HepG2 (cell line): ENCODE data around the gene DCAF7. TPM values are rescaled to one million over a fixed set of nuclear protein-coding genes. Genes with fewer than 3 reads are reported as not detected.

Source experiments
- BRD4 ChIP-seq: sonication (generic); formaldehyde crosslinking; IDR thresholded peaks from 2 replicates; pipeline ENCODE4 v1.4.0; 2020; ENCODE audit warnings: missing genetic modification reagents
- CHCHD3 ChIP-seq: sonication (generic); formaldehyde crosslinking; IDR thresholded peaks from 2 replicates; pipeline ENCODE4 v1.8.0; 2022; ENCODE audit warnings: mild to moderate bottlenecking, missing genetic modification reagents, moderate library complexity
- EEA1 ChIP-seq: sonication (generic); formaldehyde crosslinking; IDR thresholded peaks from 2 replicates; pipeline ENCODE4 v1.5.1; 2020; ENCODE audit warnings: mild to moderate bottlenecking, missing genetic modification reagents, borderline replicate concordance
- JUND ChIP-seq: sonication (generic); formaldehyde crosslinking; IDR thresholded peaks from 2 replicates; pipeline ENCODE4 v1.8.0; 2022; ENCODE audit warnings: mild to moderate bottlenecking, missing genetic modification reagents
- KDM5B ChIP-seq: sonication (generic); formaldehyde crosslinking; IDR thresholded peaks from 2 replicates; pipeline ENCODE4 v1.4.0; 2020; ENCODE audit warnings: missing genetic modification reagents, mild to moderate bottlenecking, borderline replicate concordance
- SALL1 ChIP-seq: sonication (generic); formaldehyde crosslinking; IDR thresholded peaks from 2 replicates; pipeline ENCODE4 v1.8.0; 2022; ENCODE audit warnings: mild to moderate bottlenecking, missing genetic modification reagents
- SAP130 ChIP-seq: IDR thresholded peaks from 2 replicates; pipeline ENCODE4 v1.6.1; 2016; ENCODE audit warnings: low read depth
- ZNF331 ChIP-seq: sonication (generic); formaldehyde crosslinking; IDR thresholded peaks from 2 replicates; pipeline ENCODE4 v1.4.0; 2020; ENCODE audit warnings: missing genetic modification reagents
- ZNF430 ChIP-seq: sonication (generic); formaldehyde crosslinking; IDR thresholded peaks from 2 replicates; pipeline ENCODE4 v1.9.0; 2021; ENCODE audit warnings: mild to moderate bottlenecking, missing genetic modification reagents
- ZNF598 ChIP-seq: sonication (generic); formaldehyde crosslinking; IDR thresholded peaks from 2 replicates; pipeline ENCODE4 v1.5.1; 2020; ENCODE audit warnings: mild to moderate bottlenecking, missing genetic modification reagents, borderline replicate concordance
- ZNF616 ChIP-seq: sonication (generic); formaldehyde crosslinking; IDR thresholded peaks from 2 replicates; pipeline ENCODE4 v1.5.0; 2020; ENCODE audit warnings: low read depth, mild to moderate bottlenecking, missing genetic modification reagents
- ZNF883 ChIP-seq: sonication (generic); formaldehyde crosslinking; IDR thresholded peaks from 2 replicates; pipeline ENCODE4 v1.5.1; 2020; ENCODE audit warnings: mild to moderate bottlenecking, missing genetic modification reagents; ENCODE audit errors: not compliant biosample characterization
- polyA plus RNA-seq, 8 experiments: library from polyadenylated mRNA; depleted of rRNA in 3 of 8; stranded (reverse) in 7 of 8; unstranded in 1 of 8; fragments of >200 nt; fragmentation: Illumina TruSeq in 4 of 8; extraction: Trizol in 4 of 8; gene quantifications; 2 replicates each; pipeline versions ENCODE4 v1.2.1 to v1.2.3, GENCODE V29; 2011 to 2016; ENCODE audit warnings: low read depth in 4 of 8, missing spikeins in 1 of 8, mixed read lengths in 1 of 8; ENCODE audit not compliant: insufficient read depth in 1 of 8
- total RNA-seq, 5 experiments: library from RNA; depleted of rRNA; stranded (reverse); fragments of >200 nt; fragmentation: Illumina TruSeq; extraction: Trizol; gene quantifications; 2 replicates each; pipeline ENCODE4 v1.2.3, GENCODE V29; 2016; ENCODE audit warnings: low read depth in 1 of 5
- TF ChIP-seq, protein P1 (sequence below): sonication (generic); IDR thresholded peaks from 2 replicates; pipeline ENCODE4 v1.6.1; 2016; ENCODE audit warnings: low read depth, borderline replicate concordance
- TF ChIP-seq, protein P2 (sequence below): fragments of 450-650 bp; IDR thresholded peaks from 2 replicates; pipeline ENCODE4 v1.6.1; 2017; ENCODE audit warnings: mild to moderate bottlenecking
- TF ChIP-seq, protein P3 (sequence below): sonication (generic); formaldehyde crosslinking; IDR thresholded peaks from 2 replicates; pipeline ENCODE4 v1.8.0; 2022; ENCODE audit warnings: missing genetic modification reagents, mild to moderate bottlenecking, inconsistent platforms, borderline replicate concordance
- TF ChIP-seq, protein P4 (sequence below): sonication (generic); formaldehyde crosslinking; IDR thresholded peaks from 2 replicates; pipeline ENCODE4 v1.4.0; 2020; ENCODE audit warnings: missing genetic modification reagents, borderline replicate concordance
- TF ChIP-seq, protein P5 (sequence below): sonication (generic); formaldehyde crosslinking; IDR thresholded peaks from 2 replicates; pipeline ENCODE4 v1.8.0; 2022; ENCODE audit warnings: mild to moderate bottlenecking, missing genetic modification reagents
- TF ChIP-seq, protein P6 (sequence below): conservative IDR thresholded peaks from 2 replicates; pipeline ENCODE4 v1.6.1; 2018; ENCODE audit warnings: missing genetic modification reagents
- TF ChIP-seq, protein P7 (sequence below): sonication (generic); formaldehyde crosslinking; IDR thresholded peaks from 2 replicates; pipeline ENCODE4 v1.5.0; 2020; ENCODE audit warnings: missing genetic modification reagents

The DCAF7 gene
- total and polyA plus RNA-seq, 2 of the 13 experiments (the other 11 are each of a cell fraction or from before 2014, with no cell fraction given) = 55.2 to 73.4 TPM

DNA sequence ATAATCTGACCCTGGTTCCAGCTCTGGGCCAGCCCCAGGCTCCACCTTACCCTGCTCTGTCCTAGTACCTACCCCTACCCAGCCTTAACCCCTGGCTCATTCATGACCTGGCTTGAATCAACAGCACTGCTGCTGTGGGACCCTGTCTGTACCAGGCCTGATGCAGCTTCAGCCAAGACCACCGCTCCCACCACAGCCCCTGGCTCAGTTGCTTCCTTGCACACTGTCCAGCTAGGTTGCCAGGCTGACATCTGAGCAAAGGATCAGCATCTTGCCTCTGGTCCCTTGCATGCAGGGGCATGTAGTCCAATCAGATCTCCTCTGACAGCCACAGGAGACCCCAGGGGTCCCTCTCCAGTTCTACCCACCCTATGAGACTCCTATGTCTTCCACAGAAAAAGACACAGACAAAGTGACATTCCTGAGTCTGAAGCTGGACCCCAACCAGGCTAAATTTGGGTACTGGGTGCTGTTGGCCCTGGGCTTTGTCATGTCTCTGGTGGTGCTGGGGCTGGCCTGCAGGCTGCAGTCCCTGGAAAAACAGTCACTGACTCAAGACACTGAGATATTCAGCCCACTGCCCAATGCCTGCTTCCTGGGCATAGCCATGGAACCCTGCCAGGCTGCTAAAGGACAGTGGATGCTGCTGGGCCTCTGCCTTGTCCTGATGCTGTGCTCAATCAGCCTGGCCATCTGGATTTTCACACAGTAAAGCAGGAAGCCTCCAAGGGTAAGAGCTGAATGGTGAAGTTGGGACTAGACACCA, 31.0 kb upstream of the DCAF7 start (continued):
- TF ChIP-seq, protein P1, sequence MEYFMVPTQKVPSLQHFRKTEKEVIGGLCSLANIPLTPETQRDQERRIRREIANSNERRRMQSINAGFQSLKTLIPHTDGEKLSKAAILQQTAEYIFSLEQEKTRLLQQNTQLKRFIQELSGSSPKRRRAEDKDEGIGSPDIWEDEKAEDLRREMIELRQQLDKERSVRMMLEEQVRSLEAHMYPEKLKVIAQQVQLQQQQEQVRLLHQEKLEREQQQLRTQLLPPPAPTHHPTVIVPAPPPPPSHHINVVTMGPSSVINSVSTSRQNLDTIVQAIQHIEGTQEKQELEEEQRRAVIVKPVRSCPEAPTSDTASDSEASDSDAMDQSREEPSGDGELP = no peak
- TF ChIP-seq ZNF430 = no peak
- TF ChIP-seq BRD4 (CRISPR knock-in tag) = no peak
- TF ChIP-seq, protein P2, sequence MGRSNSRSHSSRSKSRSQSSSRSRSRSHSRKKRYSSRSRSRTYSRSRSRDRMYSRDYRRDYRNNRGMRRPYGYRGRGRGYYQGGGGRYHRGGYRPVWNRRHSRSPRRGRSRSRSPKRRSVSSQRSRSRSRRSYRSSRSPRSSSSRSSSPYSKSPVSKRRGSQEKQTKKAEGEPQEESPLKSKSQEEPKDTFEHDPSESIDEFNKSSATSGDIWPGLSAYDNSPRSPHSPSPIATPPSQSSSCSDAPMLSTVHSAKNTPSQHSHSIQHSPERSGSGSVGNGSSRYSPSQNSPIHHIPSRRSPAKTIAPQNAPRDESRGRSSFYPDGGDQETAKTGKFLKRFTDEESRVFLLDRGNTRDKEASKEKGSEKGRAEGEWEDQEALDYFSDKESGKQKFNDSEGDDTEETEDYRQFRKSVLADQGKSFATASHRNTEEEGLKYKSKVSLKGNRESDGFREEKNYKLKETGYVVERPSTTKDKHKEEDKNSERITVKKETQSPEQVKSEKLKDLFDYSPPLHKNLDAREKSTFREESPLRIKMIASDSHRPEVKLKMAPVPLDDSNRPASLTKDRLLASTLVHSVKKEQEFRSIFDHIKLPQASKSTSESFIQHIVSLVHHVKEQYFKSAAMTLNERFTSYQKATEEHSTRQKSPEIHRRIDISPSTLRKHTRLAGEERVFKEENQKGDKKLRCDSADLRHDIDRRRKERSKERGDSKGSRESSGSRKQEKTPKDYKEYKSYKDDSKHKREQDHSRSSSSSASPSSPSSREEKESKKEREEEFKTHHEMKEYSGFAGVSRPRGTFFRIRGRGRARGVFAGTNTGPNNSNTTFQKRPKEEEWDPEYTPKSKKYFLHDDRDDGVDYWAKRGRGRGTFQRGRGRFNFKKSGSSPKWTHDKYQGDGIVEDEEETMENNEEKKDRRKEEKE = no peak
- 0 out of 2 replicates have a peak, but pooled peaks have one; percentile 2 for TF ChIP-seq SALL1
- TF ChIP-seq KDM5B (CRISPR knock-in tag) = peak; percentile 57; the same call in 1 of the 2 replicates
- peak; percentile 38; the same call in 1 of the 2 replicates for TF ChIP-seq CHCHD3 (CRISPR knock-in tag)
- TF ChIP-seq SAP130 = no peak
- TF ChIP-seq EEA1 (CRISPR knock-in tag) = peak; percentile 68; the same call in 1 of the 2 replicates
- no peak for TF ChIP-seq JUND
- TF ChIP-seq ZNF883 = peak; percentile 58
- TF ChIP-seq, protein P3, sequence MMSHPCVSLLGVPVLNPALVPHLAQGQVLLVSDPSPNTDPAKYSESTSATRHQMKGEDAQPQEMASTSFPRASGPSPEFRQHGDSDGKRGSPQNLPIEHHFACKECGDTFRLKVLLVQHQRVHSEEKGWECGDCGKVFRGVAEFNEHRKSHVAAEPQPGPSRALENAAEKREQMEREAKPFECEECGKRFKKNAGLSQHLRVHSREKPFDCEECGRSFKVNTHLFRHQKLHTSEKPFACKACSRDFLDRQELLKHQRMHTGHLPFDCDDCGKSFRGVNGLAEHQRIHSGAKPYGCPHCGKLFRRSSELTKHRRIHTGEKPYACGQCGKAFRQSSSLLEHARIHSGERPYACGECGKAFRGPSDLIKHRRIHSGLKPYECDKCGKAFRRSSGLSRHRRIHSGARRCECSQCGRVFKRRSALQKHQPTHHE (CRISPR knock-in tag) = no peak
- peak; percentile 36; the same call in 1 of the 2 replicates for TF ChIP-seq ZNF616
- TF ChIP-seq ZNF598 (CRISPR knock-in tag) = peak; percentile 87; the same call in 1 of the 2 replicates
- TF ChIP-seq, protein P4, sequence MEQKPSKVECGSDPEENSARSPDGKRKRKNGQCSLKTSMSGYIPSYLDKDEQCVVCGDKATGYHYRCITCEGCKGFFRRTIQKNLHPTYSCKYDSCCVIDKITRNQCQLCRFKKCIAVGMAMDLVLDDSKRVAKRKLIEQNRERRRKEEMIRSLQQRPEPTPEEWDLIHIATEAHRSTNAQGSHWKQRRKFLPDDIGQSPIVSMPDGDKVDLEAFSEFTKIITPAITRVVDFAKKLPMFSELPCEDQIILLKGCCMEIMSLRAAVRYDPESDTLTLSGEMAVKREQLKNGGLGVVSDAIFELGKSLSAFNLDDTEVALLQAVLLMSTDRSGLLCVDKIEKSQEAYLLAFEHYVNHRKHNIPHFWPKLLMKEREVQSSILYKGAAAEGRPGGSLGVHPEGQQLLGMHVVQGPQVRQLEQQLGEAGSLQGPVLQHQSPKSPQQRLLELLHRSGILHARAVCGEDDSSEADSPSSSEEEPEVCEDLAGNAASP (CRISPR knock-in tag) = no peak
- TF ChIP-seq, protein P5, sequence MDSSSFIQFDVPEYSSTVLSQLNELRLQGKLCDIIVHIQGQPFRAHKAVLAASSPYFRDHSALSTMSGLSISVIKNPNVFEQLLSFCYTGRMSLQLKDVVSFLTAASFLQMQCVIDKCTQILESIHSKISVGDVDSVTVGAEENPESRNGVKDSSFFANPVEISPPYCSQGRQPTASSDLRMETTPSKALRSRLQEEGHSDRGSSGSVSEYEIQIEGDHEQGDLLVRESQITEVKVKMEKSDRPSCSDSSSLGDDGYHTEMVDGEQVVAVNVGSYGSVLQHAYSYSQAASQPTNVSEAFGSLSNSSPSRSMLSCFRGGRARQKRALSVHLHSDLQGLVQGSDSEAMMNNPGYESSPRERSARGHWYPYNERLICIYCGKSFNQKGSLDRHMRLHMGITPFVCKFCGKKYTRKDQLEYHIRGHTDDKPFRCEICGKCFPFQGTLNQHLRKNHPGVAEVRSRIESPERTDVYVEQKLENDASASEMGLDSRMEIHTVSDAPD (CRISPR knock-in tag) = no peak
- no peak for TF ChIP-seq ZNF331 (CRISPR knock-in tag)
- TF ChIP-seq, protein P6, sequence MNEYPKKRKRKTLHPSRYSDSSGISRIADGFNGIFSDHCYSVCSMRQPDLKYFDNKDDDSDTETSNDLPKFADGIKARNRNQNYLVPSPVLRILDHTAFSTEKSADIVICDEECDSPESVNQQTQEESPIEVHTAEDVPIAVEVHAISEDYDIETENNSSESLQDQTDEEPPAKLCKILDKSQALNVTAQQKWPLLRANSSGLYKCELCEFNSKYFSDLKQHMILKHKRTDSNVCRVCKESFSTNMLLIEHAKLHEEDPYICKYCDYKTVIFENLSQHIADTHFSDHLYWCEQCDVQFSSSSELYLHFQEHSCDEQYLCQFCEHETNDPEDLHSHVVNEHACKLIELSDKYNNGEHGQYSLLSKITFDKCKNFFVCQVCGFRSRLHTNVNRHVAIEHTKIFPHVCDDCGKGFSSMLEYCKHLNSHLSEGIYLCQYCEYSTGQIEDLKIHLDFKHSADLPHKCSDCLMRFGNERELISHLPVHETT = no peak
- TF ChIP-seq, protein P7, sequence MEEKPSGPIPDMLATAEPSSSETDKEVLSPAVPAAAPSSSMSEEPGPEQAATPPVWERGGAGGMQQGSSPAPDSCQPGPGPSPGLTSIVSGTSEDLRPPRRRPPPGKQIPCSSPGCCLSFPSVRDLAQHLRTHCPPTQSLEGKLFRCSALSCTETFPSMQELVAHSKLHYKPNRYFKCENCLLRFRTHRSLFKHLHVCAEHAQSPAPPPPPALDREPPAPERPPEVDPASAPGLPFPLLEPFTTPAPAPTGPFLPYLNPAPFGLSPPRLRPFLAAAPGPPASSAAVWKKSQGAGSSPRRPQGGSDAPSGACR = no peak
